HCT116 (cell line): ENCODE data around the gene CBX3. TPM values are rescaled to one million over a fixed set of nuclear protein-coding genes. Genes with fewer than 3 reads are reported as not detected.

Experiments used
- ATAC-seq: fragments of 200-7000 bp; cut with Tn5 transposase; 2 replicates; pipeline ENCODE4 v1.9.1; 2020; ENCODE audit warnings: mild to moderate bottlenecking, moderate library complexity
- BruUV-seq: library from RNA; stranded (reverse); fragments of 400-500 nt; replicated peaks from 2 replicates; lab custom pipeline; 2021; lab: Mats Ljungman, UMichigan
- CTCF ChIA-PET: fragments of 300-600 bp; sonication (Branson Sonifier 250); formaldehyde crosslinking; loops from one replicate; lab custom pipeline; 2021; ENCODE audit warnings: antibody characterized with exemption; lab: Charles Lee
- POLR2A ChIA-PET: fragments of 300-600, 350-600 bp; sonication (Branson Sonifier 250); formaldehyde crosslinking; loops from one replicate; lab custom pipeline; 2021; ENCODE audit warnings: antibody characterized with exemption; lab: Charles Lee
- RAD21 ChIA-PET, 2 experiments: fragments of 300-600 bp; sonication (Branson Sonifier 250); formaldehyde crosslinking; loops; one replicate each; lab custom pipeline; 2023; ENCODE audit warnings: low total read pairs in 2 of 2; ENCODE audit not compliant: uncharacterized antibody in 2 of 2, unreplicated experiment in 2 of 2, low non-redundant PET in 1 of 2; lab: Charles Lee
- DNase-seq: peaks from one replicate; pipeline ENCODE4 v3.0.0-alpha.2; 2010; ENCODE audit warnings: low read depth, low spot score
- H2AFZ ChIP-seq: fragments of 200-600 bp; shearing (Covaris generic), sonication (generic); 2 replicates; pipeline ENCODE4 v1.6.1; 2017; ENCODE audit warnings: low read depth, mixed run types, mixed read lengths, antibody characterized with exemption, low read length; ENCODE audit not compliant: poor library complexity, severe bottlenecking
- H3K27ac ChIP-seq: 2 replicates; pipeline ENCODE4 v1.5.1; 2012; ENCODE audit warnings: low read depth, low read length
- H3K27me3 ChIP-seq: fragments of 200-600 bp; sonication (generic); 2 replicates; pipeline ENCODE4 v1.6.1; 2016; ENCODE audit warnings: mixed run types, low read length, mixed read lengths; ENCODE audit not compliant: insufficient read depth
- H3K36me3 ChIP-seq, 2 experiments: fragments of 200-500 bp in 1 of 2; fragments of 200-600 bp in 1 of 2; sonication (Bioruptor generic) in 1 of 2; sonication (generic) in 1 of 2; 2 replicates each; pipeline versions ENCODE4 v1.5.1 to v1.6.1; 2014 to 2016; ENCODE audit warnings: low read length in 2 of 2, inconsistent platforms in 1 of 2, mixed read lengths in 1 of 2, mixed run types in 1 of 2; ENCODE audit not compliant: insufficient read depth in 2 of 2, control insufficient read depth in 1 of 2
- H3K4me1 ChIP-seq, 2 experiments: fragments of 200-600 bp in 1 of 2; sonication (generic) in 1 of 2; 2 replicates each; pipeline versions ENCODE4 v1.5.1 to v1.6.1; 2012 to 2017; ENCODE audit warnings: low read length in 2 of 2, inconsistent platforms in 1 of 2, mild to moderate bottlenecking in 1 of 2, mixed read lengths in 1 of 2, mixed run types in 1 of 2, moderate library complexity in 1 of 2; ENCODE audit not compliant: insufficient read depth in 2 of 2, control insufficient read depth in 1 of 2
- H3K4me2 ChIP-seq: fragments of 200-600 bp; sonication (generic); 2 replicates; pipeline ENCODE4 v1.6.1; 2017; ENCODE audit warnings: mixed run types, low read length, mixed read lengths
- H3K4me3 ChIP-seq, 2 experiments: fragments of 200-600 bp in 1 of 2; sonication (generic) in 1 of 2; replicated peaks in 1 of 2; 2 replicates each; pipeline ENCODE4 v1.5.1; 2011 to 2016; ENCODE audit warnings: low read length in 2 of 2, control low read depth in 1 of 2, low read depth in 1 of 2, mild to moderate bottlenecking in 1 of 2, mixed read lengths in 1 of 2, mixed run types in 1 of 2
- H3K79me2 ChIP-seq: fragments of 200-600 bp; sonication (generic); 2 replicates; pipeline ENCODE4 v1.6.1; 2017; ENCODE audit warnings: mild to moderate bottlenecking, mixed run types, low read length, moderate library complexity, mixed read lengths; ENCODE audit not compliant: insufficient read depth
- H3K9ac ChIP-seq: fragments of 200-600 bp; sonication (generic); 2 replicates; pipeline ENCODE4 v1.6.1; 2016; ENCODE audit warnings: low read length, mixed read lengths
- H3K9me2 ChIP-seq: fragments of 200-600 bp; sonication (generic), shearing (Covaris generic); 2 replicates; pipeline ENCODE4 v1.6.1; 2017; ENCODE audit warnings: mixed run types, mild to moderate bottlenecking, moderate library complexity; ENCODE audit not compliant: insufficient read depth
- H3K9me3 ChIP-seq, 2 experiments: fragments of 200-500 bp in 1 of 2; fragments of 200-600 bp in 1 of 2; sonication (Bioruptor generic) in 1 of 2; sonication (generic) in 1 of 2; 2 replicates each; pipeline ENCODE4 v1.6.1; 2014 to 2017; ENCODE audit warnings: low read length in 2 of 2, mixed read lengths in 2 of 2, inconsistent platforms in 1 of 2, low read depth in 1 of 2, mild to moderate bottlenecking in 1 of 2, mixed run types in 1 of 2, moderate library complexity in 1 of 2; ENCODE audit not compliant: control insufficient read depth in 1 of 2, insufficient read depth in 1 of 2
- H4K20me1 ChIP-seq: fragments of 200-600 bp; sonication (generic), shearing (Covaris generic); 2 replicates; pipeline ENCODE4 v1.6.1; 2017; ENCODE audit warnings: mixed run types, mild to moderate bottlenecking, moderate library complexity; ENCODE audit not compliant: insufficient read depth
- CBX3 ChIP-seq: IDR thresholded peaks from 2 replicates; pipeline ENCODE4 v1.6.1; 2012; ENCODE audit warnings: low read depth
- CEBPB ChIP-seq: IDR thresholded peaks from 2 replicates; pipeline ENCODE4 v1.6.1; 2012; ENCODE audit warnings: low read depth
- EGR1 ChIP-seq: IDR thresholded peaks from 2 replicates; pipeline ENCODE4 v1.6.1; 2012; ENCODE audit warnings: low read depth
- EZH2 ChIP-seq: fragments of 200-600 bp; sonication (generic); IDR thresholded peaks from 2 replicates; pipeline ENCODE4 v1.6.1; 2017; ENCODE audit warnings: antibody characterized with exemption, mixed run types
- JUND ChIP-seq: IDR thresholded peaks from 2 replicates; pipeline ENCODE4 v1.6.1; 2012
- POLR2A ChIP-seq: IDR thresholded peaks from 2 replicates; pipeline ENCODE4 v1.7.0; 2011; ENCODE audit warnings: borderline replicate concordance; ENCODE audit not compliant: insufficient read depth, insufficient read length; ENCODE audit errors: extremely low read depth
- SRF ChIP-seq: IDR thresholded peaks from 2 replicates; pipeline ENCODE4 v1.6.1; 2012; ENCODE audit warnings: low read depth
- YY1 ChIP-seq: IDR thresholded peaks from 2 replicates; pipeline ENCODE4 v1.6.1; 2011; ENCODE audit warnings: low read length, low read depth, moderate library complexity, mild to moderate bottlenecking; ENCODE audit not compliant: insufficient replicate concordance; ENCODE audit errors: extremely low read depth
- intact Hi-C: fragments of 100-400 bp; cut with micrococcal nuclease; formaldehyde crosslinking; loops from 2 replicates; pipeline ENCODE4 v1.10.0; 2022
- total RNA-seq: library from RNA; stranded (reverse); gene quantifications from one replicate; pipeline ENCODE4 v1.2.1, GENCODE V29; 2021; ENCODE audit not compliant: unreplicated experiment
- TF ChIP-seq, protein P1 (sequence below): IDR thresholded peaks from 2 replicates; pipeline ENCODE4 v1.6.1; 2012
- TF ChIP-seq, protein P2 (sequence below): IDR thresholded peaks from 2 replicates; pipeline ENCODE4 v1.6.1; 2011; ENCODE audit warnings: mild to moderate bottlenecking, low read length, moderate library complexity; ENCODE audit not compliant: insufficient replicate concordance; ENCODE audit errors: extremely low read depth

Gene CBX3
- total RNA-seq, 1 experiment from 2014 or later: 274 TPM

DNA sequence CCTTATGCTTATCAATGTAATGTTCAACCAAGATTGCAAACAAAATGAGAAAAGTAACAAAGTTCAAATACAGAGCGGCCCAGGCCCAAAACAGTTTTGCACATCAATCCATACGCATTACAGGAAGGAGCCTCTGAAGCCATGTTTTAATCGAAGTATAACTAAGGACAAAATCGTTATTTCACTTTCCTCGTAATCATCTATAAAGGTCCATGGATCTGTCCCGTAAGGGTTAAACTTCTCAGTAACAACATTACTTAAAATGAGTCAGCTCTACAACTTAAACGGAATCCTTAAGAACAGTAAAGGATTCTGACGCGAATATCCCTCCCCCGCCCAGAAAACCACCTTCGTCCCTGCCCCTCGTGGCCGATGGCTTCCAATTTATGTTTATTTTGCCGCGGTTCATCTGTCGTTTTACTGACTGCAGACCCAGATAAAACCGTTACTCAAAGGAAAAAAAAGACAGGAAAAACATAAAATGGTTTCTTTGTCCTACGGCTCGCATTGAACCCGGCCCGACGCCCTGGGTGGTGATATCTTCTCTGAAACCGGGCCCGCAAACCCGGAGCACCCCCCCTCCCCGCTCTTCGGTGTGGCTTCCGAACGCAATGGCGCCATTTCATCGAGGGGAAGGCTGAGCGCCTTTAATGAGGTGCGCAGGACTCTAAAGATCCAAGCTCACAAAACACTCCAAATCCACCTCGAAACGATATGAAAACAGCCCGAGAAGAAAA lies 2.1 kb upstream of the CBX3 start:
- ChIA-PET RAD21 (interaction anchor here in 1 of 2 experiments (0.8 kb wide), 1 partner anchor 66 kb away, joined by 4 read pairs; no protein-coding TSS in a partner anchor), CTCF (interaction anchor here (1.4 kb wide), 1 partner anchor 307 kb away, joined by 6 read pairs; no protein-coding TSS in a partner anchor), POLR2A (interaction anchor here (0.7 to 1.8 kb wide), 13 partner anchors 8 to 248 kb away, joined by 3 to 12 read pairs (median 4); partner anchors contain the start of gene NFE2L3)
- ATAC-seq: no peak
- intact Hi-C loops: loop anchor here (2.0 to 10.0 kb wide), 4 partner anchors 75 to 963 kb away; no protein-coding TSS in a partner anchor
- no peak for DNase-seq
- TF ChIP-seq POLR2A (no peak), CEBPB (no peak), SRF (no peak), CBX3 (no peak; the same call in 1 of the 2 replicates), JUND (0 out of 2 replicates have a peak, but pooled peaks have one; percentile 9), EZH2 (no peak)
- TF ChIP-seq, protein P1, sequence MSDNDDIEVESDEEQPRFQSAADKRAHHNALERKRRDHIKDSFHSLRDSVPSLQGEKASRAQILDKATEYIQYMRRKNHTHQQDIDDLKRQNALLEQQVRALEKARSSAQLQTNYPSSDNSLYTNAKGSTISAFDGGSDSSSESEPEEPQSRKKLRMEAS: peak; percentile 11; the same call in 1 of the 2 replicates
- H2AFZ ChIP-seq: no peak overlapping the region
- H3K9me3 ChIP-seq: no peaks in the 10 kb centered on the region
- H3K4me3 ChIP-seq: peak overlapping the region; percentile 68 to 93
- TSS peak; percentile 31 for BruUV-seq
- peak overlapping the region; percentile 71 for H3K4me2 ChIP-seq
- peak overlapping the region; percentile 97 for H3K27ac ChIP-seq
- H4K20me1 ChIP-seq: peaks cover 63% of the 10 kb centered on the region
- peak overlapping the region; percentile 84 for H3K9ac ChIP-seq
- no peaks in the 10 kb centered on the region for H3K27me3 ChIP-seq
- H3K79me2 ChIP-seq: peaks cover 90% of the 10 kb centered on the region
- H3K4me1 ChIP-seq: peaks cover 13 to 39% of the 10 kb centered on the region in 2 experiments
- H3K9me2 ChIP-seq: no peaks in the 10 kb centered on the region
- H3K36me3 ChIP-seq: peaks cover 50 to 63% of the 10 kb centered on the region in 2 experiments

DNA sequence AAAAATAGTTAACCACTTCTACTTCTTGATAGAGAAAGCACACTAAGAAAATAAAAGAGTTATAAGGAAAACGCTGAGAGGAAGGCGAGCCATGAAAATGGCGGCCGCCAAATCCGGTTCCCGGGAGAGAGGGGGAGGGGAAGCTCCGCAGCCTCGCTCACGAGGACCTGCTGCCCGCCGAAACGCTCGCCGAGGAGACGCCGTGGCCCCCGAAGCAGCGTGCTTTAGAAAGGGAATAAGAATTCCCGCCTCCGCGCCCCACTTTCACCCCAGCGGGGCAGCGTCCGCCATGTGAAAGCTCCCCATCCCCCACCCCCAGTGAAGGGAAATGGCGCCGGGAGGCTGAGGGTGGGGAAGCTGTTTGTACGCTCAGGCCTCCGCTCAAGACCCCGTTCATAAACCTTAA lies 1.5 kb upstream of the CBX3 start:
- no TSS peak for BruUV-seq
- Histone ChIP-seq H3K36me3 (peaks cover 46 to 65% of the 10 kb centered on the region in 2 experiments), H3K9ac (peak overlapping the region; percentile 84), H4K20me1 (peaks cover 63% of the 10 kb centered on the region), H3K27me3 (no peaks in the 10 kb centered on the region), H3K4me2 (peak overlapping the region; percentile 71), H3K79me2 (peaks cover 90% of the 10 kb centered on the region), H3K4me1 (peaks cover 13 to 39% of the 10 kb centered on the region in 2 experiments), H3K9me3 (no peaks in the 10 kb centered on the region), H3K9me2 (no peaks in the 10 kb centered on the region), H3K27ac (peak overlapping the region; percentile 97), H3K4me3 (peak overlapping the region; percentile 68 to 93), H2AFZ (no peak overlapping the region)
- ChIA-PET CTCF (no interaction called here), POLR2A (interaction anchor here (0.7 to 1.8 kb wide), 8 partner anchors 9 to 248 kb away, joined by 3 to 12 read pairs (median 4); no protein-coding TSS in a partner anchor), RAD21 (interaction anchor here in 1 of 2 experiments (0.8 kb wide), 1 partner anchor 66 kb away, joined by 4 read pairs; no protein-coding TSS in a partner anchor)
- no peak for DNase-seq
- intact Hi-C loops: loop anchor here (5.0 to 10.0 kb wide), 3 partner anchors 75 to 962 kb away; no protein-coding TSS in a partner anchor
- TF ChIP-seq EGR1 (peak; percentile 54; the same call in 1 of the 2 replicates), YY1 (peak; percentile 85)
- TF ChIP-seq, protein P2, sequence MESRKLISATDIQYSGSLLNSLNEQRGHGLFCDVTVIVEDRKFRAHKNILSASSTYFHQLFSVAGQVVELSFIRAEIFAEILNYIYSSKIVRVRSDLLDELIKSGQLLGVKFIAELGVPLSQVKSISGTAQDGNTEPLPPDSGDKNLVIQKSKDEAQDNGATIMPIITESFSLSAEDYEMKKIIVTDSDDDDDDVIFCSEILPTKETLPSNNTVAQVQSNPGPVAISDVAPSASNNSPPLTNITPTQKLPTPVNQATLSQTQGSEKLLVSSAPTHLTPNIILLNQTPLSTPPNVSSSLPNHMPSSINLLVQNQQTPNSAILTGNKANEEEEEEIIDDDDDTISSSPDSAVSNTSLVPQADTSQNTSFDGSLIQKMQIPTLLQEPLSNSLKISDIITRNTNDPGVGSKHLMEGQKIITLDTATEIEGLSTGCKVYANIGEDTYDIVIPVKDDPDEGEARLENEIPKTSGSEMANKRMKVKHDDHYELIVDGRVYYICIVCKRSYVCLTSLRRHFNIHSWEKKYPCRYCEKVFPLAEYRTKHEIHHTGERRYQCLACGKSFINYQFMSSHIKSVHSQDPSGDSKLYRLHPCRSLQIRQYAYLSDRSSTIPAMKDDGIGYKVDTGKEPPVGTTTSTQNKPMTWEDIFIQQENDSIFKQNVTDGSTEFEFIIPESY: no peak
- ATAC-seq: peak; percentile 21
